OCI-LY3 (cell line): ENCODE results near the gene INSYN1.

Source experiments
- H2AFZ ChIP-seq: fragments of 200-600, 300-600 bp; shearing (Covaris generic); 2 replicates; pipeline ENCODE4 v1.6.0; 2014; ENCODE audit warnings: antibody characterized with exemption, low read depth, low read length
- H3K27ac ChIP-seq: fragments of 200-600, 300-600 bp; sonication (generic); 2 replicates; pipeline ENCODE4 v1.5.1; 2014; ENCODE audit warnings: mild to moderate bottlenecking, low read length, moderate library complexity, mixed read lengths
- H3K27me3 ChIP-seq: fragments of 200-600, 300-600 bp; sonication (generic); 2 replicates; pipeline ENCODE4 v1.6.1; 2014; ENCODE audit warnings: low read depth, low read length, mixed read lengths
- H3K36me3 ChIP-seq: fragments of 200-600, 300-600 bp; sonication (generic); replicated peaks from 2 replicates; pipeline ENCODE3; 2014; ENCODE audit warnings: low read depth, low read length, mixed read lengths
- H3K4me1 ChIP-seq: fragments of 300-600, 200-600 bp; sonication (generic); 2 replicates; pipeline ENCODE4 v1.6.1; 2014; ENCODE audit warnings: low read length, mixed read lengths
- H3K4me2 ChIP-seq: fragments of 200-600, 300-600 bp; sonication (generic); 2 replicates; pipeline ENCODE4 v1.6.1; 2014; ENCODE audit warnings: low read length, mixed read lengths
- H3K4me3 ChIP-seq: fragments of 300-600, 200-600 bp; sonication (generic); 2 replicates; pipeline ENCODE4 v1.5.1; 2014; ENCODE audit warnings: antibody characterized with exemption, mild to moderate bottlenecking, low read length, moderate library complexity
- H3K79me2 ChIP-seq: fragments of 300-600, 200-600 bp; shearing (Covaris generic); 2 replicates; pipeline ENCODE4 v1.6.1; 2014; ENCODE audit warnings: mild to moderate bottlenecking, low read length, mixed read lengths
- H3K9ac ChIP-seq: fragments of 300-600, 200-600 bp; shearing (Covaris generic); 2 replicates; pipeline ENCODE4 v1.6.0; 2014; ENCODE audit warnings: mild to moderate bottlenecking, low read length, moderate library complexity
- H3K9me3 ChIP-seq: fragments of 200-600, 300-600 bp; shearing (Covaris generic); 2 replicates; pipeline ENCODE4 v1.6.1; 2014; ENCODE audit warnings: low read length, mixed read lengths; ENCODE audit not compliant: insufficient read depth
- H4K20me1 ChIP-seq: fragments of 200-600, 300-600 bp; sonication (generic); 2 replicates; pipeline ENCODE4 v1.6.1; 2016; ENCODE audit warnings: low read length, mixed read lengths; ENCODE audit not compliant: insufficient read depth
- EZH2phosphoT487 ChIP-seq: fragments of 200-600 bp; shearing (Covaris generic); IDR thresholded peaks from 2 replicates; pipeline ENCODE4 v1.6.1; 2018; ENCODE audit warnings: antibody characterized with exemption, mixed run types, low read depth
- TF ChIP-seq, protein P1 (sequence below): fragments of 200-600, 300-600 bp; sonication (generic); IDR thresholded peaks from 2 replicates; pipeline ENCODE4 v1.5.1; 2014; ENCODE audit warnings: antibody characterized with exemption, low read length, low read depth

Gene INSYN1

DNA sequence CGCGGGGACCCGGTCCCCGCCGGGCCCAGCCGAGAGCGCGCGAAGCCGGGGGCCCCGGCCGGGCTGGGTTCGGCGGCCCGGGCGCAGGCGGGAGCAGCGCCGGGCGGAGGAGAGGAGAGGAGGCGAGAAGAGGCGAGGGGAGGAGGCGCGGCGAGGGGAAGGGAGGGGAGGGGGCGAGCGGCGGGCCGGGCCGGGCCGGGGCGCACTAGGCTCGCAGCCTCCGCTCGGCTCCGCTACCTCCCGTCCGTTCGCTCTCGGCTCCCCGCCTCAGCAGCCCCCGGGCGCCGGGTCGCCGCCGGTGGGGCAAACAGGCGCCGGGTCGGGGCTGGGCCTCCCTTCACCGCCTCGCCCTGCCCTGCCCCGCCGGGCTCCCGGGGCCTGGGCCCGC lies 351 bp downstream of the INSYN1 start:
- no peak overlapping the region for H2AFZ ChIP-seq
- no peaks in the 10 kb centered on the region for H3K79me2 ChIP-seq
- no peak overlapping the region for H3K27ac ChIP-seq
- peaks cover 7% of the 10 kb centered on the region for H3K4me1 ChIP-seq
- H4K20me1 ChIP-seq: no peaks in the 10 kb centered on the region
- H3K9me3 ChIP-seq: no peaks in the 10 kb centered on the region
- TF ChIP-seq, protein P1, sequence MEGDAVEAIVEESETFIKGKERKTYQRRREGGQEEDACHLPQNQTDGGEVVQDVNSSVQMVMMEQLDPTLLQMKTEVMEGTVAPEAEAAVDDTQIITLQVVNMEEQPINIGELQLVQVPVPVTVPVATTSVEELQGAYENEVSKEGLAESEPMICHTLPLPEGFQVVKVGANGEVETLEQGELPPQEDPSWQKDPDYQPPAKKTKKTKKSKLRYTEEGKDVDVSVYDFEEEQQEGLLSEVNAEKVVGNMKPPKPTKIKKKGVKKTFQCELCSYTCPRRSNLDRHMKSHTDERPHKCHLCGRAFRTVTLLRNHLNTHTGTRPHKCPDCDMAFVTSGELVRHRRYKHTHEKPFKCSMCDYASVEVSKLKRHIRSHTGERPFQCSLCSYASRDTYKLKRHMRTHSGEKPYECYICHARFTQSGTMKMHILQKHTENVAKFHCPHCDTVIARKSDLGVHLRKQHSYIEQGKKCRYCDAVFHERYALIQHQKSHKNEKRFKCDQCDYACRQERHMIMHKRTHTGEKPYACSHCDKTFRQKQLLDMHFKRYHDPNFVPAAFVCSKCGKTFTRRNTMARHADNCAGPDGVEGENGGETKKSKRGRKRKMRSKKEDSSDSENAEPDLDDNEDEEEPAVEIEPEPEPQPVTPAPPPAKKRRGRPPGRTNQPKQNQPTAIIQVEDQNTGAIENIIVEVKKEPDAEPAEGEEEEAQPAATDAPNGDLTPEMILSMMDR: no peak
- TF ChIP-seq EZH2phosphoT487: no peak
- H3K4me3 ChIP-seq: no peak overlapping the region
- no peak overlapping the region for H3K9ac ChIP-seq
- H3K27me3 ChIP-seq: peaks cover 10% of the 10 kb centered on the region
- H3K36me3 ChIP-seq: no peaks in the 10 kb centered on the region
- H3K4me2 ChIP-seq: no peak overlapping the region

DNA sequence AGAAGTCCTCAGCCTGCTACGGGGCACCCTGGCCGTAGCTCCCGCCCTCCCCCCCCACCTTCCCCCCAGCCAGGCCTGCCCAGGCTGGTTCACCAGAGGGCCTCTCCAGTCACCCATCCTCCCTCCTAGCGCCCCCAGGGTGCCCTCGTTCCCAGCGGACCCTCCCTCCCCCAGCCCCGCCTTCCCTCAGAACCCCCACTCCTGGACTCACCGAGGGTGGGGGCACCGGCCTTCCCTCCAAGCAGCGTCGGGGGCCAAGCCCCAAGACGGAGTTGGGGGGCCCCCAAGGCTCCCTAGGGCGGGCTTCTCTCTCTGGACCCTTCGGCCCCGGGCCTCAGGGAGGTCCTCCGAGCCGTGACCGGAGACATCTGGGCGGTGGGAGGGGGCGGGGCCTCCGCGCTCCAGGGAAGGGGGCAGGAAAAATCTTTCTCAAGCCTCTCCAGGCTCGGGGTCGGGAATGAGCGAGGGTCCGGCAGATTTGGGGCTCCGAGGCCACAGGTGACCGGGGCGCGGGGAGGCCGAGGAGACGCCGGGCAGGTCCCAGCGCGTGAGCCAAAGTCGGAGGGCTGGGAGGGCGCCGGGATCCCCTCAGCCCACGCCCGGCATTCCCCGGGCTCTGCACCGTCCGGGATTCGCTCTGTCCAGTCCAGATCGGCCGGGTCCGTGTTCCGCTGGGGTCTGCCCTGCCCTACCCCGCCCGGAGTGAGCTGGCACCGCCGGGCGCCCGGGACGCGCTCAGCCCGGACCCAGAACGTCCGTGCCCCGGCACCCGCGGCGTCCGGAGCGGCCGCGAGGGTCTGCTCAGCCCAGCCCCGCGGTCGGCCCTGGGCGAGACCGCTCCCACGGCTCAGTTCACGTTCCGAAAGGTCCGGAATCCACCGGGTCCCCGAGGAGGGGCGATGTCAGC lies 999 bp downstream of the INSYN1 start:
- H3K36me3 ChIP-seq: no peaks in the 10 kb centered on the region
- no peak overlapping the region for H3K9ac ChIP-seq
- TF ChIP-seq EZH2phosphoT487: no peak
- TF ChIP-seq, protein P1: no peak
- H3K27ac ChIP-seq: no peak overlapping the region
- H3K4me2 ChIP-seq: no peak overlapping the region
- H2AFZ ChIP-seq: no peak overlapping the region
- peaks cover 7% of the 10 kb centered on the region for H3K4me1 ChIP-seq
- H3K9me3 ChIP-seq: no peaks in the 10 kb centered on the region
- H3K79me2 ChIP-seq: no peaks in the 10 kb centered on the region
- H3K4me3 ChIP-seq: no peak overlapping the region
- peaks cover 5% of the 10 kb centered on the region; the same call in 1 of the 2 replicates for H3K27me3 ChIP-seq
- no peaks in the 10 kb centered on the region for H4K20me1 ChIP-seq

DNA sequence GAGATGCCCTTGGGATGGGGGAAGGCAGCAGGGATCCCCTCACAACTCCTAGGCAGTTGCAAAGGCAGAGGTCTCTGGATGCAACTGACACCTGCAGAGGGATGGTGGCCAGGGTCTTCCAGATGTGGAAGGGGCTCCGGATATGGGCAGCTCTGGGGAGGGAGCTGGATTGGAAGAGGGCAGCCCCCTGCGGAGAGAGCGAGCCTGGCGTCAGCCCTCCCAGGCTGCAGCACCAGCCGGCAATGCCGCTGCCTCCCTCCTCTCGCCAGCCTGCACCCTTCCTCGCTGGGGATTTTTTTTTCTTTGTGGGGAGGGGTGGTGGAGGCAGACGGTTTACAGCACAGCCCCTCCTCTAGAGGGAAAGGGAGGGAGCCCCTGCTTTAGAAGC lies 1.6 kb downstream of the INSYN1 start:
- Histone ChIP-seq H3K4me2 (no peak overlapping the region), H3K36me3 (no peaks in the 10 kb centered on the region), H3K4me1 (peaks cover 7% of the 10 kb centered on the region), H3K79me2 (no peaks in the 10 kb centered on the region), H3K27me3 (peaks cover 8% of the 10 kb centered on the region), H4K20me1 (no peaks in the 10 kb centered on the region), H2AFZ (no peak overlapping the region), H3K9me3 (no peaks in the 10 kb centered on the region), H3K9ac (no peak overlapping the region), H3K4me3 (no peak overlapping the region), H3K27ac (no peak overlapping the region)
- TF ChIP-seq, protein P1: no peak
- no peak for TF ChIP-seq EZH2phosphoT487

DNA sequence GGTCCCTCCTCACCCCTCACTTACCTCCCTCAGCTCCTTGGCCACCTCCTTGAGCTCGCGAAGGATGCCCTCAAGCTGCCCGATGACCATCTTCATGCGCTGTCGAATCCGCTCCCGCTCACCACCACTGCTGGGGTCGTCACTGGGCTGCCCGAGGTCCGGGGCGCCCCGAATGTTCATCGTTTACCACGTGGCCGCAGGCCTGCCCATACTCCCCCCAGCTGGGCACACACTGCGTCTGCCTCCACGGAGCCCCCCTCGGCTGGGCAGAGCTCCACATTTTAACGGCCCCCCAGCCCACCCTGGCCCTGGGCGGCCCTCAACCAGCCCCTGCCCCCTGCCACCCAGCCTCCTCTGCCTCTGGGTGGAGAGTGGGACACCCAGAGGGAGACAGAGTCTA lies 2.2 kb downstream of the INSYN1 start:
- Histone ChIP-seq H3K27ac (no peak overlapping the region), H3K4me2 (no peak overlapping the region), H3K9me3 (no peaks in the 10 kb centered on the region), H3K36me3 (no peaks in the 10 kb centered on the region), H3K79me2 (no peaks in the 10 kb centered on the region), H3K4me1 (peaks cover 7% of the 10 kb centered on the region), H3K27me3 (peaks cover 9% of the 10 kb centered on the region), H2AFZ (no peak overlapping the region), H3K4me3 (no peak overlapping the region), H4K20me1 (no peaks in the 10 kb centered on the region), H3K9ac (no peak overlapping the region)
- no peak for TF ChIP-seq EZH2phosphoT487
- TF ChIP-seq, protein P1: no peak
